Breast epithelium (tissue), 4 donors: Measurements from ENCODE around the gene DCUN1D4. TPM values are rescaled to one million over a fixed set of nuclear protein-coding genes. Genes with fewer than 3 reads are reported as not detected.

Experiments used
- DNase-seq, 2 donors: peaks; one replicate each; pipeline ENCODE4 v3.0.0-alpha.2; 2019; ENCODE audit warnings: low spot score in 2 of 2
- H3K27ac ChIP-seq, 2 donors: fragments of 200-600 bp; sonication (generic) in 1 of 2; one replicate each; pipeline ENCODE4 v1.5.1; 2016 to 2019; ENCODE audit warnings: mild to moderate bottlenecking in 1 of 2
- H3K27me3 ChIP-seq, 2 donors: fragments of 200-600 bp; sonication (generic) in 1 of 2; one replicate each; pipeline versions ENCODE4 v1.5.1 to v1.6.0; 2017 to 2019; ENCODE audit warnings: control low read depth in 1 of 2, mild to moderate bottlenecking in 1 of 2
- H3K36me3 ChIP-seq: fragments of 200-600 bp; one replicate; pipeline ENCODE4 v1.5.1; 2019
- H3K4me1 ChIP-seq, 2 donors: fragments of 200-600 bp; sonication (generic); one replicate each; pipeline ENCODE4 v1.5.1; 2016 to 2019; ENCODE audit warnings: control low read depth in 1 of 2
- H3K4me3 ChIP-seq, 3 donors: fragments of 200-600 bp; sonication (generic); 1 replicate in 2 of 3; 2 replicates in 1 of 3; pipeline ENCODE4 v1.5.1; 2016 to 2019; ENCODE audit warnings: mild to moderate bottlenecking in 3 of 3, moderate library complexity in 2 of 3
- H3K9me3 ChIP-seq, 2 donors: fragments of 200-600 bp; sonication (generic) in 1 of 2; one replicate each; pipeline ENCODE4 v1.5.1; 2016 to 2019; ENCODE audit warnings: control low read depth in 1 of 2
- CTCF ChIP-seq, 3 donors: fragments of 450-650 bp; IDR thresholded peaks; one replicate each; pipeline ENCODE4 v1.5.1; 2016 to 2017; ENCODE audit warnings: antibody characterized with exemption in 3 of 3, mild to moderate bottlenecking in 3 of 3, moderate library complexity in 3 of 3
- POLR2A ChIP-seq: fragments of 450-650 bp; IDR thresholded peaks from one replicate; pipeline ENCODE4 v1.6.1; 2016; ENCODE audit warnings: antibody characterized with exemption, mild to moderate bottlenecking, moderate library complexity
- POLR2AphosphoS5 ChIP-seq, 3 donors: sonication (generic); formaldehyde crosslinking; IDR thresholded peaks; one replicate each; pipeline ENCODE4 v1.6.1; 2017; ENCODE audit warnings: antibody characterized with exemption in 3 of 3
- intact Hi-C: fragments of 100-400 bp; cut with DNase I; formaldehyde crosslinking; loops from one replicate; pipeline ENCODE4 v1.15.1; 2023; ENCODE audit warnings: low total_unique reads
- total RNA-seq, 3 donors: library from RNA; depleted of rRNA; stranded (reverse); fragments of >200 nt; gene quantifications; one replicate each; pipeline ENCODE4 v1.1.0, GENCODE V29; 2016

Gene DCUN1D4
- total RNA-seq, 3 donors from 2014 or later: 47.2 to 68.8 (median 57.4) TPM

GRCh38 chr4:51878431-51878830 lies 35.5 kb downstream of the DCUN1D4 start:
- Histone ChIP-seq H3K27ac (no peak overlapping the region), H3K4me1 (no peaks in the 10 kb centered on the region), H3K9me3 (no peaks in the 10 kb centered on the region), H3K4me3 (no peak overlapping the region), H3K36me3 (no peaks in the 10 kb centered on the region), H3K27me3 (no peaks in the 10 kb centered on the region)
- TF ChIP-seq POLR2AphosphoS5 (IDR thresholded peaks at IDR 0.05) (no peak), POLR2A (no peak), CTCF (IDR thresholded peaks at IDR 0.05) (no peak)
- intact Hi-C loops: no loop called here
- no peak for DNase-seq

DNA sequence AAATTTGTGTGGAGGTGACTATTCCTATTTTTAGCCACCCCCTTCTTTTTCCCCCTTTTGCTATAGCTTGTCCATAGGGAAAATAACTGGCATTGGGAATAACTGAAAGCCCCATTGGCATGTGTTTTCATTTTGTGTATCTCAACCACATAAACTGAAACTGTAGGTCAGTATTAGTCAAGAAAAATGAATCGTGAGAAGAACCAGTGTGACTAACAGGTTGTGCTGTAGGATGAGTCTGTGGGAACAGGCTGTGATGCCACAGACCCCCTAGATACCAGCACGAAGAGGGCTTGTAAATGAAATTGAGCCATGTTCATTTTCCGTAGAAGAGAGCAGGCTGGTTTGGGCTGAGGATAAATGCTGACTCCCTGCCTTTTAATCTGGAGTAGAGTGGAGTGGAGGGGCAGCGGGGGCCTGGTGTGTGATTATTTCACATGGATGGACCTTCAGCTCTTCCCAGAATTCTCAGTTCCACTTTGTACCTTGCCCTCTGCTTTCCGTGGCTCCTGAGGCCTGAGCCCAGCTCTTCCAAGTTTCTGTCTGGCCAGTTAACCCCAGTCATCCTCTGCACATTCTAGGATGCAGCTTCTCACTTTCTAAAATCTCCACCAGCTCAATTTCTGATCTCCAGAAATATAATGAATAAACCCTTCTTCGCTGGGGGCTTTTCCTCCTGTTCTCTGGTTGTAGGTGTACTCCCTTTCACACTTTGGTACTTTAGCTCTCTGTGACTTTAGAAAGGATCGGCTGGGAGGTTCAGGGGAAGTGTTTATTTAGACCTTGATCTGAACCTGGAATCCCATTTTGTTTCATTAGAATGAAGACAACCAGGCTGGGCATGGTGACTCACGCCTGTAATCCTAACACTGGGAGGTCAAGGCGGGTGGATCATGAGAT lies 37.3 kb downstream of the DCUN1D4 start:
- H3K36me3 ChIP-seq: no peaks in the 10 kb centered on the region
- H3K4me1 ChIP-seq: no peaks in the 10 kb centered on the region
- H3K9me3 ChIP-seq: no peaks in the 10 kb centered on the region
- H3K27me3 ChIP-seq: no peaks in the 10 kb centered on the region
- DNase-seq: no peak
- H3K27ac ChIP-seq: no peak overlapping the region
- intact Hi-C loops: no loop called here
- TF ChIP-seq POLR2AphosphoS5 (IDR thresholded peaks at IDR 0.05) (no peak), POLR2A (no peak), CTCF (IDR thresholded peaks at IDR 0.05) (no peak)
- H3K4me3 ChIP-seq: no peak overlapping the region

DNA sequence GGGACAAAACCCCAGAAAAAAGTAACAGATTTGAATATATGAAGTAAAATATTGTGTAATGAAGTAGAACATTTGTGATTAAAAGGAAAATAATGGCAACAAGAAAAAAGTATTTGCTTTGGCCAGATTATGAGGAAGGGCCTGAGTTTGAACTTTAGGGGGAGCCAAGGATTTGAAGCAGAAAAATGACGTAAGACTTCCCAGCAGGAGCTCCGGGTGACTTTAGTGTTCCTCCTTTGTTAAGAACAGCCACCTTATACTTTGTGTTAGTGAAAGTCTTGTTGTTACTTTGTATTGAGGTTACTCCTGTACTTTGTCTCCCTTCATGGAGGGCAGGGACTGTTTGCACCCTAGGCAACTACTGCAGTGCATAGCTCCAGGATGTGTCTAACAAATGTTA lies 41.1 kb downstream of the DCUN1D4 start:
- TF ChIP-seq POLR2AphosphoS5 (IDR thresholded peaks at IDR 0.05) (no peak), CTCF (IDR thresholded peaks at IDR 0.05) (no peak), POLR2A (no peak)
- Histone ChIP-seq H3K4me3 (no peak overlapping the region), H3K9me3 (no peaks in the 10 kb centered on the region), H3K27ac (no peak overlapping the region), H3K36me3 (no peaks in the 10 kb centered on the region), H3K4me1 (no peaks in the 10 kb centered on the region), H3K27me3 (no peaks in the 10 kb centered on the region)
- intact Hi-C loops: no loop called here
- DNase-seq: no peak

DNA sequence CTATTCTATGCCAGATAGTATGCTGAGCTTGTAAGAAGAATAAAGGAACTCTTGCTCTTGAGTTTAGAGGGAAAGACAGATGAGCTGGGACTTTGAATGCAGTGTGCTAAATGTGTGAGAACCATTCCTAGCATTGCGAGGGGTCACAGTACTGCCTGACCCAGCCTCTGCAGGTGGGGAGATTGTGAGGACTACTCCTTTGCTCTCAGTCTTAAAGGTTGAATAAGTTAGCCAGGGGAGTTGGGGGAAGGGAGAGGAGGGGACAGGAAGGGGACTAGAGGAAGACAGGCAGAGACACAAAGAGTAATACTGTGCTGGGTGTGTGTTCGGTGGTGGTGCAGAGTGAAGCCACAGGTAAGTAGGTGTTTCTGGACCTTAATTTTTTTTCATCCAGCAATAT lies 41.7 kb downstream of the DCUN1D4 start:
- H3K4me3 ChIP-seq: no peak overlapping the region
- TF ChIP-seq CTCF (IDR thresholded peaks at IDR 0.05) (no peak), POLR2AphosphoS5 (IDR thresholded peaks at IDR 0.05) (no peak), POLR2A (no peak)
- intact Hi-C loops: no loop called here

GRCh38 chr4:51885363-51885762 lies 42.4 kb downstream of the DCUN1D4 start:
- Histone ChIP-seq H3K27me3 (no peaks in the 10 kb centered on the region), H3K27ac (no peak overlapping the region), H3K9me3 (no peaks in the 10 kb centered on the region), H3K36me3 (no peaks in the 10 kb centered on the region), H3K4me3 (no peak overlapping the region), H3K4me1 (no peaks in the 10 kb centered on the region)
- DNase-seq: no peak
- intact Hi-C loops: no loop called here
- TF ChIP-seq CTCF (IDR thresholded peaks at IDR 0.05) (no peak), POLR2A (no peak), POLR2AphosphoS5 (IDR thresholded peaks at IDR 0.05) (no peak)

More for the DNA sequence above, 41.7 kb downstream of the DCUN1D4 start:
- H3K27me3 ChIP-seq: no peaks in the 10 kb centered on the region
- H3K36me3 ChIP-seq: no peaks in the 10 kb centered on the region
- no peak for DNase-seq
- H3K27ac ChIP-seq: no peak overlapping the region
- no peaks in the 10 kb centered on the region for H3K4me1 ChIP-seq
- H3K9me3 ChIP-seq: no peaks in the 10 kb centered on the region
